ENCODE measurements around the gene ACOT7. TPM values are rescaled to one million over a fixed set of nuclear protein-coding genes. Genes with fewer than 3 reads are reported as not detected.

ACOT7 gene
- total and polyA plus RNA-seq, 10 donors, result 10.6 to 31.5 (median 20.3) TPM

GRCh38 chr1:6276811-6277555 lies 116.6 kb downstream of the ACOT7 start:
- H3K36me3 ChIP-seq, result peaks cover 0 to 9% (median 0%) of the 10 kb centered on the region in 6 donors
- H3K27me3 ChIP-seq (replicated peaks in 1 of 7), result no peaks in the 10 kb centered on the region
- H3K4me1 ChIP-seq, result peaks cover 4 to 46% (median 22%) of the 10 kb centered on the region in 6 donors
- TF ChIP-seq POLR2A (IDR thresholded peaks at IDR 0.05), result no peak
- TF ChIP-seq CTCF (IDR thresholded peaks at IDR 0.05 in 8 of 11, conservative IDR thresholded peaks at IDR 0.05 in 3 of 11), result no peak
- TF ChIP-seq POLR2AphosphoS5 (IDR thresholded peaks at IDR 0.05), result no peak
- H3K9me3 ChIP-seq, result no peaks in the 10 kb centered on the region
- H3K4me3 ChIP-seq, result no peak overlapping the region
- no peak for DNase-seq
- intact Hi-C loops (cut with DNase I; ENCODE audit: low total_unique reads), result no loop called here
- WGBS, 5 donors, result 91 to 96% (median 92%) methylated on average over 14 to 20 of the region's 20 CpGs
- H3K27ac ChIP-seq, result peak overlapping the region in 4 of 8 donors; percentile 42 to 70 (median 62)

DNA sequence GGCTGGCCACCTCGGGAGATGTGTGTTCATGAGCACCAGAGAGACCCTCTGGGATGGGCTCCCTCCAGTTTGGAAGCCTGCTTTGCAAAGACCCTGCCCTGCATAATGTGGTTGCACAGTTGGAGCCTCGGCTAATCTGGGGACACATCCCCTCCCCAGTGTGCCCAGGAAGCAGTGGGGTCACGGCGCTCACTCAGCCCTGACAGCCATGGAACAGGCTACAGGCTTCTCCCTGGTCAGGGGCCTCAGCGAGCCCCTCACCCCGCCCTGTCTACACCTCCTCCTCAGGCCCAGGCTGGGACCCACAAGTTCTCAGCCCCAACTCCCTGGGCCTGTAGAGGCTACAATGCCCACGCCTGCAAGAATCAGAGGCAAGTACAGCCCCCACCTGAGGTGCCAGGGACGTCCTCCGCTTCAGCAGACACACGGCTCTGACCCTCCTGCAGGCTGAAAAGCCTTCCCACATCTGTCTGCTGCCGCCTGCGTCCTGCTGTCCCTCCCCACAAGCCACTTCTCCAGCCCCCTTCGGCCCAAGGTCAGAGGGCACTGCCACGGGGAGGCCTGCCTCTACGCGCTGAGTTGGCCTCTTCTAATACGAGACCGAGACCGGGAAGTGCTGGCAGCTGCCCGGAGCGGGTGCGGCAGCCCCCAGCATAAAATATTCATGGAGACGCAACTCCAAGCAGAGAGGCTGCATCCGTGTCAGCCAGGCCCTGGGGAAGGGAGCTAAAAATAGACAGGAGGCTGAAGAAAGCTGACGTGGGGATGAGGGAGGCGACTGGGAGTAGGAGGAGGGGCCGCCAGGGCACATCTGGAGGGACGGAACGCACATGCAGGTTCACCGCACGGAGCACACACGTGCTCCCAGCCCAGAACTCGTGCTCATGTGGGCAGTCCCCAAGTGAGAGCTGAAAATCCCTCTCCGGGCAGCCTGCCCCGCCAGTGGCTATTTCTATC lies 117.5 kb downstream of the ACOT7 start:
- intact Hi-C loops (cut with DNase I; ENCODE audit: low total_unique reads), result no loop called here
- 63 to 76% (median 70%) methylated on average over 33 to 35 of the region's 35 CpGs for WGBS, 5 donors
- Histone ChIP-seq H3K27ac (peak overlapping the region; percentile 19 to 70 (median 52)), H3K9me3 (no peaks in the 10 kb centered on the region), H3K27me3 (replicated peaks in 1 of 7) (no peaks in the 10 kb centered on the region), H3K4me3 (no peak overlapping the region), H3K4me1 (peaks cover 4 to 37% (median 18%) of the 10 kb centered on the region in 6 donors), H3K36me3 (peaks cover 0 to 9% (median 0%) of the 10 kb centered on the region in 6 donors)
- TF ChIP-seq POLR2A (IDR thresholded peaks at IDR 0.05) (no peak), POLR2AphosphoS5 (IDR thresholded peaks at IDR 0.05) (peak; percentile 10 to 57 (median 36))
- DNase-seq, result no peak

GRCh38 chr1:6274622-6275139 lies 118.9 kb downstream of the ACOT7 start:
- H3K27me3 ChIP-seq (replicated peaks in 1 of 7), result no peaks in the 10 kb centered on the region
- intact Hi-C loops (cut with DNase I; ENCODE audit: low total_unique reads), result no loop called here
- TF ChIP-seq POLR2AphosphoS5 (IDR thresholded peaks at IDR 0.05), result no peak
- TF ChIP-seq POLR2A (IDR thresholded peaks at IDR 0.05), result no peak
- TF ChIP-seq CTCF (IDR thresholded peaks at IDR 0.05 in 8 of 11, conservative IDR thresholded peaks at IDR 0.05 in 3 of 11), result no peak
- 96 to 98% (median 97%) methylated on average over 11 to 16 of the region's 16 CpGs for WGBS, 5 donors
- peaks cover under 1 to 23% (median 10%) of the 10 kb centered on the region in 6 donors for H3K4me1 ChIP-seq
- H3K9me3 ChIP-seq, result no peaks in the 10 kb centered on the region
- H3K4me3 ChIP-seq, result no peak overlapping the region
- DNase-seq, result no peak
- H3K36me3 ChIP-seq, result peaks cover 0 to 9% (median 0%) of the 10 kb centered on the region in 6 donors
- no peak overlapping the region for H3K27ac ChIP-seq

- Histone ChIP-seq H3K9me3 (no peaks in the 10 kb centered on the region), H3K4me1 (peaks cover 0 to 21% (median 10%) of the 10 kb centered on the region in 6 donors), H3K36me3 (peaks cover 0 to 9% (median 0%) of the 10 kb centered on the region in 6 donors), H3K4me3 (no peak overlapping the region), H3K27me3 (replicated peaks in 1 of 7) (no peaks in the 10 kb centered on the region), H3K27ac (no peak overlapping the region)
- no peak for TF ChIP-seq POLR2AphosphoS5 (IDR thresholded peaks at IDR 0.05)
- no peak for TF ChIP-seq CTCF (IDR thresholded peaks at IDR 0.05 in 8 of 11, conservative IDR thresholded peaks at IDR 0.05 in 3 of 11)
- no peak for TF ChIP-seq POLR2A (IDR thresholded peaks at IDR 0.05)
- intact Hi-C loops (cut with DNase I; ENCODE audit: low total_unique reads), result no loop called here
- DNase-seq, result no peak
- WGBS, 5 donors, result 82 to 98% (median 95%) methylated on average over 4 to 11 of the region's 11 CpGs
Observed at GRCh38 chr1:6274102-6274501, 119.5 kb downstream of the ACOT7 start.
